Measurements from ENCODE around the gene TACC3. TPM values are rescaled to one million over a fixed set of nuclear protein-coding genes. Genes with fewer than 3 reads are reported as not detected.

The TACC3 gene
- total and polyA plus RNA-seq, 2 of the 8 experiments (the other 6 are each of a cell fraction or from before 2014, with no cell fraction given) = 73.8 to 148 TPM

- no peak overlapping the region for H2AK5ac ChIP-seq (ENCODE audit: low read depth, low read length)
- no peak overlapping the region for H3K4me2 ChIP-seq (ENCODE audit: insufficient read depth in 1 of 2, low read depth in 2 of 2, low read length in 2 of 2)
- H3K27ac ChIP-seq (ENCODE audit: low read depth, low read length) = no peak overlapping the region
- no peak overlapping the region for H3K56ac ChIP-seq (replicated peaks; ENCODE audit: insufficient read length, low read depth, low read length)
- FAIRE-seq (no peak), DNase-seq (ENCODE audit: low read depth in 1 of 2, low spot score in 2 of 2) (no peak)
- WGBS, 2 experiments (ENCODE audit: extremely low coverage in 1 of 2, insufficient coverage in 1 of 2, insufficient read length in 1 of 2, insufficient replicate concordance in 2 of 2, low coverage in 1 of 2, low lambda C conversion rate in 2 of 2, missing lambda C conversion rate in 1 of 2) = 75% methylated on average over 15 of the region's 19 CpGs; no CpG with 5 or more reads in 1 of the 2 experiments
- peaks cover 0 to 3% (median 0%) of the 10 kb centered on the region in 4 experiments; a peak in 2 of 7 replicates for H3K27me3 ChIP-seq (replicated peaks in 1 of 4; ENCODE audit: control insufficient read depth in 3 of 4, extremely low read depth in 1 of 4, insufficient read depth in 3 of 4, low read length in 3 of 4)
- no peak overlapping the region for H2BK15ac ChIP-seq (ENCODE audit: low read length)
- no peak overlapping the region for H3K18ac ChIP-seq (ENCODE audit: extremely low read depth, low read length)
- peak overlapping the region; percentile 53 for H3K4ac ChIP-seq (replicated peaks; ENCODE audit: insufficient read length, low read depth, low read length)
- H2BK20ac ChIP-seq (ENCODE audit: low read length) = no peak overlapping the region
- H3K23ac ChIP-seq (ENCODE audit: insufficient read length) = no peak overlapping the region
- H3K4me1 ChIP-seq (replicated peaks in 1 of 4; ENCODE audit: control insufficient read depth in 3 of 4, insufficient read depth in 4 of 4, low read length in 3 of 4) = peaks cover 0 to 7% (median 3%) of the 10 kb centered on the region in 4 experiments; a peak in 4 of 7 replicates
- H3K36me3 ChIP-seq (ENCODE audit: control insufficient read depth in 2 of 4, insufficient read depth in 4 of 4, low read length in 3 of 4) = no peaks in the 10 kb centered on the region
- H4K20me1 ChIP-seq (replicated peaks in 1 of 2; ENCODE audit: control insufficient read depth in 1 of 2, insufficient read depth in 2 of 2, low read length in 2 of 2) = no peaks in the 10 kb centered on the region
- H3K23me2 ChIP-seq (ENCODE audit: low read depth, low read length) = no peaks in the 10 kb centered on the region
- H3K79me1 ChIP-seq (ENCODE audit: low read depth, low read length) = no peaks in the 10 kb centered on the region
- H4K5ac ChIP-seq (ENCODE audit: insufficient read length, low read depth, low read length) = no peak overlapping the region
- H4K8ac ChIP-seq (ENCODE audit: extremely low read depth, insufficient read depth, low read length) = peak overlapping the region; percentile 46; the same call in 1 of the 2 replicates
- no peak overlapping the region for H2BK120ac ChIP-seq (replicated peaks; ENCODE audit: low read depth, low read length)
- peak; percentile 49; the same call in 1 of the 2 replicates for TF ChIP-seq GABPA (IDR thresholded peaks at IDR 0.05; ENCODE audit: borderline replicate concordance, insufficient read depth, low read length)
- TF ChIP-seq KDM4A (IDR thresholded peaks at IDR 0.05; ENCODE audit: low read depth, low read length, severe bottlenecking) = no peak
- H2BK12ac ChIP-seq (ENCODE audit: low read depth, low read length) = peak overlapping the region; percentile 27; the same call in 1 of the 2 replicates
- no peak overlapping the region for H3K9ac ChIP-seq (replicated peaks in 1 of 4; ENCODE audit: extremely low read depth in 1 of 4, low read depth in 3 of 4, low read length in 3 of 4)
- ChIA-PET POLR2A (ENCODE audit: partially characterized antibody) (interaction anchor here (0.8 to 2.2 kb wide), 7 partner anchors 7 to 38 kb away, joined by 3 to 7 read pairs (median 4); partner anchors contain the start of gene FGFR3), CTCF (ENCODE audit: partially characterized antibody) (interaction anchor here (0.8 to 71.2 kb wide), 3 partner anchors 6 to 140 kb away, joined by 3 to 2507 read pairs (median 2507); partner anchors contain the start of gene FGFR3)
- no peak overlapping the region for H2AFZ ChIP-seq (ENCODE audit: low read length)
- H2BK5ac ChIP-seq (ENCODE audit: low read depth, low read length) = no peak overlapping the region
- H3K14ac ChIP-seq (ENCODE audit: insufficient read length) = no peak overlapping the region
- H3K79me2 ChIP-seq (ENCODE audit: control insufficient read depth in 1 of 2, insufficient read depth in 2 of 2, low read length in 2 of 2) = no peaks in the 10 kb centered on the region
- H4K91ac ChIP-seq (replicated peaks; ENCODE audit: insufficient read length, low read length) = no peak overlapping the region
- no peaks in the 10 kb centered on the region for H3K9me3 ChIP-seq (ENCODE audit: insufficient read depth in 2 of 2, low read depth in 1 of 2, low read length in 1 of 2)
- H3K4me3 ChIP-seq (ENCODE audit: extremely low read depth in 1 of 4, insufficient read depth in 2 of 4, low read depth in 3 of 4, low read length in 4 of 4) = no peak overlapping the region
Observed at GRCh38 chr4:1759170-1759817, 38.0 kb downstream of the TACC3 start.
